ENCODE measurements around the gene EML1.
A peak's percentile ranks its signal among the peaks of the same experiment; 100 is the strongest.

EML1 gene

GRCh38 chr14:99896361-99896760 lies 103.1 kb downstream of the EML1 start:
- in situ Hi-C loops (cut with MboI; ENCODE audit: low sequenced_read_pairs, unreplicated experiment) = no loop called here
- DNase-seq (ENCODE audit: low spot score) = no peak
- TF ChIP-seq CTCF (IDR thresholded peaks at IDR 0.05; ENCODE audit: borderline replicate concordance, control extremely low read depth, extremely low read depth, insufficient read depth, missing control alignments) = no peak

- peak; percentile 29 for TF ChIP-seq CTCF (IDR thresholded peaks at IDR 0.05; ENCODE audit: borderline replicate concordance, control extremely low read depth, extremely low read depth, insufficient read depth, missing control alignments)
- no peak for DNase-seq (ENCODE audit: low spot score)
- in situ Hi-C loops (cut with MboI; ENCODE audit: low sequenced_read_pairs, unreplicated experiment) = no loop called here
Measured at GRCh38 chr14:99899578-99900178, 106.5 kb downstream of the EML1 start.

GRCh38 chr14:99902925-99903324 lies 109.7 kb downstream of the EML1 start:
- no peak for DNase-seq (ENCODE audit: low spot score)
- no peak for TF ChIP-seq CTCF (IDR thresholded peaks at IDR 0.05; ENCODE audit: borderline replicate concordance, control extremely low read depth, extremely low read depth, insufficient read depth, missing control alignments)
- in situ Hi-C loops (cut with MboI; ENCODE audit: low sequenced_read_pairs, unreplicated experiment) = no loop called here

GRCh38 chr14:99904506-99904905 lies 111.3 kb downstream of the EML1 start:
- in situ Hi-C loops (cut with MboI; ENCODE audit: low sequenced_read_pairs, unreplicated experiment) = no loop called here
- no peak for TF ChIP-seq CTCF (IDR thresholded peaks at IDR 0.05; ENCODE audit: borderline replicate concordance, control extremely low read depth, extremely low read depth, insufficient read depth, missing control alignments)
- no peak for DNase-seq (ENCODE audit: low spot score)

GRCh38 chr14:99905121-99905520 lies 111.9 kb downstream of the EML1 start:
- DNase-seq (ENCODE audit: low spot score) = no peak
- in situ Hi-C loops (cut with MboI; ENCODE audit: low sequenced_read_pairs, unreplicated experiment) = no loop called here
- no peak for TF ChIP-seq CTCF (IDR thresholded peaks at IDR 0.05; ENCODE audit: borderline replicate concordance, control extremely low read depth, extremely low read depth, insufficient read depth, missing control alignments)

- DNase-seq (ENCODE audit: low spot score) = no peak
- in situ Hi-C loops (cut with MboI; ENCODE audit: low sequenced_read_pairs, unreplicated experiment) = no loop called here
- no peak for TF ChIP-seq CTCF (IDR thresholded peaks at IDR 0.05; ENCODE audit: borderline replicate concordance, control extremely low read depth, extremely low read depth, insufficient read depth, missing control alignments)
Measured at GRCh38 chr14:99907761-99908652, 114.8 kb downstream of the EML1 start.
